ENCODE data around the gene IL2RA. TPM values are rescaled to one million over a fixed set of nuclear protein-coding genes. Genes with fewer than 3 reads are reported as not detected.

Gene IL2RA
- total and polyA plus RNA-seq, 10 of the 15 experiments (the other 5 are each of a cell fraction or from before 2014, with no cell fraction given) = 2.2 to 6.0 (median 4.9) TPM

DNA sequence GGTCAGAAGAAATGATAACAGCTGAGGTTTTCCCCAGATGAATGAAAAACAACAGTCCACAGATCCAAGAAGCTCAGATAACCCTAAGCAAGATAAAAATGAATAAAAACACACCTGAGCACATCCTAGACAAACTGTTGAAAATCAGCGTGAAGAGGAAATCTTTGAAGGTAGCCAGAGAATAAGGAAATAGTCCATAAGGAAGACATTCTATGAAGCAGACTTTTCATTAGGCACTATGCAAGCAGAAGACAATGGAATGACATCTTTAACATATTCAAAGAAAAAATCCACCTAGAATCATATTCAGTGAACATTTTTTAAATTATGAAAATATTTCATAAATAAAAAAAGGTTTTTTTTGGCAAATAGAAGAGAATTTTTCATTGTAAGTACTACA is 69.8 kb downstream of the IL2RA start (continued):
- TF ChIP-seq, protein P1, sequence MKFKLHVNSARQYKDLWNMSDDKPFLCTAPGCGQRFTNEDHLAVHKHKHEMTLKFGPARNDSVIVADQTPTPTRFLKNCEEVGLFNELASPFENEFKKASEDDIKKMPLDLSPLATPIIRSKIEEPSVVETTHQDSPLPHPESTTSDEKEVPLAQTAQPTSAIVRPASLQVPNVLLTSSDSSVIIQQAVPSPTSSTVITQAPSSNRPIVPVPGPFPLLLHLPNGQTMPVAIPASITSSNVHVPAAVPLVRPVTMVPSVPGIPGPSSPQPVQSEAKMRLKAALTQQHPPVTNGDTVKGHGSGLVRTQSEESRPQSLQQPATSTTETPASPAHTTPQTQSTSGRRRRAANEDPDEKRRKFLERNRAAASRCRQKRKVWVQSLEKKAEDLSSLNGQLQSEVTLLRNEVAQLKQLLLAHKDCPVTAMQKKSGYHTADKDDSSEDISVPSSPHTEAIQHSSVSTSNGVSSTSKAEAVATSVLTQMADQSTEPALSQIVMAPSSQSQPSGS (IDR thresholded peaks at IDR 0.05; ENCODE audit: low read length) = no peak
- TF ChIP-seq NR2C1 (IDR thresholded peaks at IDR 0.05) = no peak
- no peak for TF ChIP-seq SIX5 (IDR thresholded peaks at IDR 0.05; ENCODE audit: low read depth, low read length, severe bottlenecking)
- no peak for TF ChIP-seq CBX5 (IDR thresholded peaks at IDR 0.05; ENCODE audit: low read depth)
- TF ChIP-seq POU2F2 (IDR thresholded peaks at IDR 0.05; ENCODE audit: borderline replicate concordance, low read depth, low read length) = no peak

DNA sequence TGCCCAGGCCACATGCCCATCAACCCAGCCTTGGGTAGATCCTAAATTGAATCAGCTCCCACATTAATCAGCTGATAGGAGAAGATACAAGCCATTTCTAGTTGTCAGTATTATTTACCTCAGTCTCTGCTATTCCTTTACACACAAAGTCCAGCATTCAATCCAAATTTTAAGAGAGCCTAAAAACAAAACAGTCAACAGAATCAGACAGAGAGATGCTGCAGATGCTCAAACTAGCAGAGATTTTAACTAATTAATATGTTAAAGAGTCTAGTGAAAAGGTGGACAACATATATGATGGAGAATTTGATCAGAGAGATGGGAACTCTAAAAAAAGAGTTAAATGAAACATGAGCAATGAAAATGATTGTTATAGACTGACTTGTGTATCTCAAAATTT is 70.5 kb downstream of the IL2RA start:
- ATAC-seq = no peak
- H3K27me3 ChIP-seq (replicated peaks in 1 of 2; ENCODE audit: control insufficient read depth in 2 of 2, insufficient read depth in 2 of 2, low read length in 1 of 2) = no peaks in the 10 kb centered on the region
- no peak for FAIRE-seq
- DNase-seq (ENCODE audit: low read depth, low spot score) = no peak
- intact Hi-C loops (cut with micrococcal nuclease; ENCODE audit: unreplicated experiment) = no loop called here
- H4K20me1 ChIP-seq (ENCODE audit: control insufficient read depth, insufficient read depth) = no peaks in the 10 kb centered on the region
- no TSS peak for BruUV-seq (replicated peaks)
- peaks cover 4% of the 10 kb centered on the region; the same call in 2 of the 3 replicates for H3K9me3 ChIP-seq (replicated peaks; ENCODE audit: control insufficient read depth, insufficient read depth, low read length)
- no peaks in the 10 kb centered on the region for H3K4me1 ChIP-seq (ENCODE audit: control insufficient read depth, insufficient read depth, low read length)
- H3K4me3 ChIP-seq = no peak overlapping the region
- no peaks in the 10 kb centered on the region for H3K36me3 ChIP-seq (ENCODE audit: control insufficient read depth in 2 of 2, insufficient read depth in 2 of 2, low read length in 1 of 2)
- H3K79me2 ChIP-seq (ENCODE audit: control insufficient read depth, insufficient read depth, low read length) = no peaks in the 10 kb centered on the region
- H2AFZ ChIP-seq (ENCODE audit: control insufficient read depth, low read depth, low read length) = no peak overlapping the region
- no peak overlapping the region for H3K27ac ChIP-seq (ENCODE audit: control insufficient read depth, insufficient read depth)
- H3K4me2 ChIP-seq (ENCODE audit: control insufficient read depth, insufficient read depth) = no peak overlapping the region
- POLR2A ChIA-PET = no interaction called here
- CTCF ChIA-PET = interaction anchor here (2.1 kb wide), 1 partner anchor 22 kb away, joined by 5 read pairs; no protein-coding TSS in a partner anchor
- in situ Hi-C loops (cut with MboI) = no loop called here
- SMC1A ChIA-PET (ENCODE audit: uncharacterized antibody, unreplicated experiment) = interaction anchor here (1.0 kb wide), 2 partner anchors 20 to 50 kb away, joined by 3 read pairs; no protein-coding TSS in a partner anchor
- RAD21 ChIA-PET (ENCODE audit: unreplicated experiment) = no interaction called here
- H3K9ac ChIP-seq (ENCODE audit: control insufficient read depth, insufficient read depth, low read length) = no peak overlapping the region
- no peak for TF ChIP-seq FOS (IDR thresholded peaks at IDR 0.05; ENCODE audit: borderline replicate concordance, extremely low read depth, insufficient read length)
- TF ChIP-seq MLLT1 (IDR thresholded peaks at IDR 0.05) = no peak
- TF ChIP-seq ZBTB11 (CRISPR knock-in tag; IDR thresholded peaks at IDR 0.05) = no peak
- no peak for TF ChIP-seq IKZF1 (conservative IDR thresholded peaks at IDR 0.05)
- no peak for TF ChIP-seq NFYB (IDR thresholded peaks at IDR 0.05; ENCODE audit: insufficient read depth, low read depth, low read length)
- no peak for TF ChIP-seq ZNF217 (IDR thresholded peaks at IDR 0.05)
- TF ChIP-seq PAX8 (IDR thresholded peaks at IDR 0.05) = no peak
- no peak for TF ChIP-seq CHD2 (IDR thresholded peaks at IDR 0.05; ENCODE audit: borderline replicate concordance, low read depth, low read length)
- no peak for TF ChIP-seq SUPT20H (IDR thresholded peaks at IDR 0.05; ENCODE audit: borderline replicate concordance, control insufficient read depth, low read depth, low read length)
- no peak for TF ChIP-seq TCF7 (IDR thresholded peaks at IDR 0.05; ENCODE audit: borderline replicate concordance)
- no peak for TF ChIP-seq RELB (IDR thresholded peaks at IDR 0.05; ENCODE audit: low read depth)
- no peak for TF ChIP-seq TARDBP (IDR thresholded peaks at IDR 0.05; ENCODE audit: borderline replicate concordance)
